Astrocyte (in vitro differentiated cells and primary cell): Measurements from ENCODE around the gene MKNK2.

Experiments
- CTCF ChIP-seq: IDR thresholded peaks from 2 replicates; pipeline ENCODE4 v1.5.1; 2011; ENCODE audit warnings: low read depth, mild to moderate bottlenecking, inconsistent platforms, low read length, moderate library complexity; ENCODE audit not compliant: insufficient read depth
- EZH2 ChIP-seq: IDR thresholded peaks from 2 replicates; pipeline ENCODE4 v1.6.1; 2012; ENCODE audit warnings: mild to moderate bottlenecking, low read length, inconsistent platforms; ENCODE audit not compliant: insufficient read depth

DNA sequence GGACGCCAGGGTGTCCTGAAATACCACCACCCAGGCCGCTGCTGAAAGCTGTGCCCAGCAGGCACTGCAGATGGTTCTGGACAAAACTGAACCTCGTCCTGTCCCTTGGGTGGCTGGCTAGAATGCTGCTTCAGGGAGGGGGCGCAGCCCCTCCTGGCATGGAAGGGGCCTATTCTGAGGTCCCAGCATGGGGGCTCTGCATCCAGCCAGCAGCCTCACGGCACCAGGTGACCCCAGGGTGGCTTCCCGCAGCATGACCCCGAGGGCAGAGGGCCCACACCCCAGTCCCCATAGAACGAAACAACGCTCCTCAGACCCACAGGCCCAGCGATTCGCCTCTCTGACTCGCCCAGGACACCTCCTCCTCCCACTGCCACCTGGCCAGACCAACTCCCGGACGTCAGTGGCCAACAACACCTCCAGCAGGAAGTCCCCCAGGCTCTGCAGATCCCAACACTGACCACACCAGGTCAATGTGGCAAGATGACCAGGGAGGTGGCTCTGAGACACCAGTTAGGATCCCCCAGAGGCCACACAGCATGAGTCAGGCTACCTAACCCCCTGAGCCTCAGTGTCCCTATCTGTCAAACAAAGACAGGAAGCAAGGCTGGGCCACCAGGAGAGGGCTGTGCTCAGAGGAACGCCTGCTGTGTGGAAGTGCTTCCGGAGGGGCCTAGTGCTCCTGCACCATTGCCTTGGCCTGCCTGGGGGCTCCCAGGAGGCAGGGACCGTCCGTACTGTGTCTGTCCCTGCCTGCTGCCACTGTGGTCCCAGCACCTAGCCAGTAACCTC lies 6.1 kb downstream of the MKNK2 start:
- no peak for TF ChIP-seq CTCF
- TF ChIP-seq EZH2 = no peak
